Eye (tissue), 1 donor: ENCODE data around the gene TRIM46.
A peak's percentile ranks its signal among the peaks of the same experiment; 100 is the strongest.

Experiments
- DNase-seq: peaks from one replicate; pipeline ENCODE4 v3.0.0-alpha.2; 2015

The TRIM46 gene

DNA sequence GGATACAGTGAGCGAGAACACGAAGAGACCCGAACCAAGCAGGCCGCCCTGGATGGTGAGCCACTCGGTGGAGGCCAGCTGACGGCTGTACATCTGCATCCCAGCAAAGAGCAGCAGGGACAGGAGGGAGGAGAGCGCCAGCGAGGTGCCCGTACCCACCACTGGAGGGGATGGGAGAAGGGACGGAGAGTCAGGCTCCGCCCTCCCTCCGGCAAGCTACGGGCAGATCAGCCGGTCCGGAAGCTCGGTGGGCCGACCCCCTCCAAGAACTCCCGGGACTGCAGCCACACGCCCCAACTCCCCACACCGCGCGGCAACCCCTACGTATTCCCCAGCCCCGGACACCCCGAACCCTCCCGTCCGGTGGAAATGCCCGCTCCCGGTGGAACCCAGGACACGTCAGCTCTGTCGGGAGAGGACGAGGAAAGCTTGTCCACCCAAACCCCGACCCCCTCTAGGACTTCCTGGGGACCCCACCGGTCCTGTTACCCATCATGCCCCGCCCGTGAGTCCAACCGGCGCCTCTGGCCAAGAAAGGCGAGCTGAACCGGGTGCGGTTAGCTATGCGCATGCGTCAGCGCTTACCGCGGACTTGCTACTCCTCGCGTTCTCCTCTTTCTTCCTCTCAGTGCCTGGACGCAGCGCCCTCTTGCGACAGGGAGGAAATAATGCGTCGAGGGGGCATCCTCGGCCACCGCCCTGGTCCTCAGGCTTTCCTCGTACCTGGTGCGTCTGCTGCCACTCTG, 744 bp upstream of the TRIM46 start, which contains the start of gene KRTCAP2:
KRTCAP2 (minus strand) TSS at position 573 of the 746 bp plus-strand sequence; CDS start at position 493, 80 bp downstream.
- DNase-seq: peak; percentile 99

DNA sequence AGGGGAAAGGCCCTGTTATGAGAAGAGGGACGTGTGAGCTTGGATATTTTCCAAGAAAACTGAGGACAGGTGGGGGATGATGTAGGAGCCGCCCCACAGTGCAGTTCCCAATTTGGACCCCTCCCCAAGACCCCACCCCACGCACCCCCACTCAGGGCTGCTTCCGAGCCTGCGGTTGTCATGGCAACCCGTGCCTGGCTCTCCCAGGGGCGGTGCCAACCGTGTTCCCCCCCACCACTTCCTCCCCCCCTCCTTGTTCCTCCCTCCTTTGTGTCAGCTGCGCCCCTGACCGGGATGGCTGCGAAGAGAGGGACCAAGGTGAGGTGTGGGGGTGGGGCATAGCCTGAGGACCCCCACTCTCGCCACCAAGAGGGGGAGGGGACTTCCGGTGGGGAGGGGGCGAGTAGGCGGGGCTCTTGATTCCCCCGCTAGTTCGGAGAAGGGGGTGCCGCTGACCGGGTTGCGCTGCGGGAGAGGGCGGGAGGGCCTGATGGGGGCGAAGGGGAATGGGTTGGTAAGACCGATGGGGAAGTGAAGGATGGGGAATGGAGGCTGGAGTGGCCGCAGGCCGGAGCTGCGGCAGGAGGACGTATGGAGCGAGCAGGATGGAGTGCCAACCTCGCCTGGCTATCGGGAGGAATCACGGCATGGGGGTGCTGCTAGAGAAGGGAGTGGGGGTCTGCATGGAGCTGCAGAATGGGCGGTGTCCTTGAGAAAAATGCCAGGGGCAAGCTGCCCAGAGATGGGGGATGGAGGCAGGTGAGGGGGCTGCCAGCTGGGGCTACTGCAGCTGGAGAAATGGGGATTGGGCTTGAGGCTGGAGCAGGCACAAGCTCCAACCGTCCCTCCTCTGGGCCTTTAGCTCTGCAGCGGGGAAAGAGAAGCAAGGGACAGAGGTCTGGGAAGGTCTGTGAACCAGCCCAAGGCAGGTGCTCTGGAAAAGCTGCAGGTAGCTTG, 953 bp downstream of the TRIM46 start:
- DNase-seq: peak; percentile 83

DNA sequence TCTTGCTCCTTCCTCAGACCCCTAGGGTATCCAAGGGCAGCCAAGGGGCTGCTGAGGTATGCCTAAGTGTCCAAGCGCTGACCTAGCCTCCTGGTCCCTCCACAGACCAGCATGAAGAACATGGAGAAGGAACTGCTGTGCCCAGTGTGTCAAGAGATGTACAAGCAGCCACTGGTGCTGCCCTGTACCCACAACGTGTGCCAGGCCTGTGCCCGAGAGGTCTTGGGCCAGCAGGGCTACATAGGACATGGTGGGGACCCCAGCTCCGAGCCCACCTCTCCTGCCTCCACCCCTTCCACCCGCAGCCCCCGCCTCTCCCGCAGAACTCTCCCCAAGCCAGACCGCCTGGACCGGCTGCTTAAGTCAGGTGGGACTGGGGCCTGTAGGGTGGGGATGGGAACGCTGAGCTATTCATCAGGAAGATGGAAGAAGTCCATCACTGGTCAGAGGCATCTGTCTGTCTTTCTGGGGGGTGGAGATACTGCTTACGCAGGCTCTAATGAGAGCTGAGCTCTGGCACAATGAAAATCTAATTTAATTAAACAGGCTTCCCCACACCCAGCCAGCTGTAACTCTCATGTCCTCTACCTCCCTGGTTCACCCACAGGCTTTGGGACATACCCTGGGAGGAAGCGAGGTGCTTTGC, 1.8 kb downstream of the TRIM46 start:
- no peak for DNase-seq

DNA sequence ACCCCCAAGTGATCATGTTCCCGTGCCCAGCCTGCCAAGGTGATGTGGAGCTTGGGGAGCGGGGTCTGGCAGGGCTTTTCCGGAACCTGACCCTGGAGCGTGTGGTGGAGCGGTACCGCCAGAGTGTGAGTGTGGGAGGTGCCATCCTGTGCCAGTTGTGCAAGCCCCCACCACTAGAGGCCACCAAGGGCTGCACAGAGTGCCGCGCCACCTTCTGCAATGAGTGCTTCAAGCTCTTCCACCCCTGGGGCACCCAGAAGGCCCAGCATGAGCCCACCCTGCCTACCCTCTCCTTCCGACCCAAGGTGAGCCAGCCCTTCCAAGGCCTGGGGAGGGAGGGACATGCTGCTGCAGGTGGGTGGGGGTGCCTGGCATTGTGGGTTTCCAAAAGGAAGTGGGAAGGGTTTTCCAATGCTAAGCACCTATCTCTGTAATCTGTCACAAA, 2.3 kb downstream of the TRIM46 start:
- DNase-seq: no peak

DNA sequence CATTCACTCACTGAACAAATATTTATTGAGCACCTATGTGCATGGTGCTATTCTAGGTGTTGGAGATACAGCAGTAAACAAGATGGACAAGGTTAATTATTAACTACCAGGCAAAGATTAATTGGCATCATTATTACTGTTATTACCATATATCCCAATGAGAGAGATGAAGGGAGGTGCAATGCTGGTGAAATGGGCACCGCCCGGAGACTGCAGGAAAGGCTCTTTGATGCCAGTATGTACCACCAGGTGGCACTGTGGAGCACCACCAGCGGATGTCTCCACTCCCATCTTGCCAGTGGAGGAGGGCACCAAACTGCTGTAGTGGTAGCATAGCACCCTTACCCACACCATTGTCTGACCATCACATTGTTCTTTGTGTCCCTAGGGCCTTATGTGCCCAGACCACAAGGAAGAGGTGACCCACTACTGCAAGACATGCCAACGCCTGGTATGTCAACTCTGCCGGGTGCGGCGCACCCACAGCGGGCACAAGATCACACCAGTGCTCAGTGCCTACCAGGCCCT, 3.0 kb downstream of the TRIM46 start:
- peak; percentile 91 for DNase-seq

DNA sequence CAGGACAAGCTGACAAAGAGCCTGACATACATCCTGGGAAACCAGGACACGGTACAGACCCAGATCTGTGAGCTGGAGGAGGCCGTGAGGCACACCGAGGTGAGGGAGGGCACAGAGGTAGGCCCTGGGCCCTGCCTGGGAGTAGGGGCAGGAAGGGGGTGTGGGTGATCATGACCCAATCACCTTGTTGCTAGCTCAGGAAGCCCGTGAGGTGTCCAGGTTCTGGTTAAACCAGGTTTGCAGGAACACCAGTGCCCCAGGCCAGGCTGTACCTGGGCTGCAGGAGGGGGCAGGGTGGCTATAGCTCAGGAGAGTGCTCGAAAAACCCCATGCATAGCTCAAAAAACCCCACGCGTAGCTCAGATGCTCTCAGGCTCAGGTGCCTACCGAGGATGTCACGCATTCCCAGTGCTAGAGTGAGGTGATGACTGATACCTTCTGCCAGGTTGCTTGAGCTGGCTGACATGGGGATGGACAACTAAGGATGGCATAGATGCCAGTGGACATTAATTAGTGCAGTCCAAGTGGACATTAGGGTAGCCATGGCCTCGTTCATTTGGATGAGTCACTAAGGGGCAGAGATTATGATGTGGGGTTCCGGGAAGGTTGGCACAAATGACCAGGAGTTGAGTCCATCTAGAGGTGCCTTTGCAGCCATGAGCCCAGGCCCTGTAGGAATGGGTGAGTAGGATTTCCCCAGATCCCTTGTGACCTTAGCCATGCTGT, 3.7 kb downstream of the TRIM46 start:
- DNase-seq: no peak

DNA sequence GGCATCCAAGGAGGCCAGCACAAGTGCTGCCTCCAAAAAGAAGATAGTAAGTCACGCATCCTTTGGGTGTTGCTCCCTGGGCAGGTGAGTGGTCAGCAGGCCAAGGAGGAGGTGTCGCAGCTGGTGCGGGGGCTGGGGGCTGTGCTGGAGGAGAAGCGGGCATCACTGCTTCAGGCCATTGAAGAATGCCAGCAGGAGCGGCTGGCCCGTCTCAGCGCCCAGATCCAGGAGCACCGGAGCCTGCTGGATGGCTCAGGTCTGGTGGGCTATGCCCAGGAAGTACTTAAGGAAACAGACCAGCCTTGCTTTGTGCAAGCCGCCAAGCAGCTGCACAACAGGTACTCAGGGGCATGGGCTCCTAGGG, 4.3 kb downstream of the TRIM46 start:
- DNase-seq: no peak

DNA sequence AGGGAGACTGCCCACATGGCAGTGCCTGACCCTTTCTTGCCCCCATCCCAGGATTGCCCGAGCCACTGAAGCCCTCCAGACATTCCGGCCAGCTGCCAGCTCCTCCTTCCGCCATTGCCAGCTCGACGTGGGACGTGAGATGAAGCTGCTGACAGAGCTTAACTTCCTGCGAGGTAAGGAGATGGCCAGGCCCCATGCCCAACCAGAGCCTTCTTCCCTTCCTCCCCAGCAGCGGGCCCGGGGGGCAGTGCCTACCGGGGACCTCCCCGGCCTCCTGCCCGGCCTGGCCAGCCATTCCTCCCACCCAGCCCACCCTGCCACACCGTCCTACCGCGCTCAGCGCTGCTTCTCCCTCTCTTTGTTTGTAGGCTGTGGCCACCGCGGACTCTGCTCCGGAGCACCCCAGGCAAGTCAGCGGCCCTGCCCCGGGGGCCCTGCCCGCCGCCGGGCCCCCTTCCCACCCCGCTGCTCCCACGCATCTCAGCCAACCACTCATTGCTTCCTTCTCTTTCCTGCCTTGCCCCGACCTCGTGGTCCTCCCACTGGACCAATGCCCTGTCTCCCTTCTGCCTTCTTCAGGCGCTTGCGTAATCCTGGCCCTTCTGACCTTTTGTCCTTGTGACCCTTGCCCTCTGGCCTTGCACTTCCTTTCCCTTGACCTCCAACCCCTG, 4.9 kb downstream of the TRIM46 start:
- DNase-seq: no peak

DNA sequence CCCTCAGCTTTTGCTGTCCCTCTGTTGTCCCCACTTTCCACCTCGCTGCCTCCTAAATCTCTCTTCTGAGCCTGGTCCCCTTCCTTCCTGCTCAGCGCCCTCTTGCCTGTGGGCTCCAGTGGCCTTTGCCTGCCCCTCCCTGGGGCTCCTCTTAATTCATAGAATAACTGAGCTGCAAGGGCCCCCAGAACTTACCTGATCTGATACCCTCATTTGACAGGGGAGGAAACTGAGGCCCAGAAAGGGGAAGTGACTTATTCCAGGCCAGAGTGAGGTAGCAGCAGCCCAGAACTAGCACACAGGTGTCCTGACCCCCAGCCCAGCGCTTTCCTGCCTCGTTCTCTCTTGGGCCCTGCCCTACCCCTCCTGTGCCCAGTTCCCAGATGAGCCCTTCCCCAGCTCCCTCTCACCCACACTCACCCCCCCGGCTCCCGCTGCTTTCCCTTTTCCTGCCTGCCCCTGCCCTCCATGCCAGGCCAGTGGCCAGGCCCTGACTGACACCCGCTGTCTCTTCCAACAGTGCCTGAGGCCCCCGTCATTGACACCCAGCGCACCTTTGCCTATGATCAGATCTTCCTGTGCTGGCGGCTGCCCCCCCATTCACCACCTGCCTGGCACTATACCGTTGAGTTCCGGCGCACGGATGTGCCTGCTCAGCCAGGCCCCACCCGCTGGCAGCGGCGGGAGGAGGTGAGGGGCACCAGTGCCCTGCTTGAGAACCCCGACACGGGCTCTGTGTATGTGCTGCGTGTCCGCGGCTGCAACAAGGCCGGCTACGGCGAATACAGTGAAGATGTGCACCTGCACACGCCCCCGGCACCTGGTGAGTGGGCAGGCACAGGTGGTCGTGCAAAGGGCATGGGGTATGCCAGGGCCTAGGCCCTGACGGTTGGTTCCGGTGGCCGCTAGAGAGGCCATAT, 5.7 kb downstream of the TRIM46 start:
- DNase-seq: no peak

DNA sequence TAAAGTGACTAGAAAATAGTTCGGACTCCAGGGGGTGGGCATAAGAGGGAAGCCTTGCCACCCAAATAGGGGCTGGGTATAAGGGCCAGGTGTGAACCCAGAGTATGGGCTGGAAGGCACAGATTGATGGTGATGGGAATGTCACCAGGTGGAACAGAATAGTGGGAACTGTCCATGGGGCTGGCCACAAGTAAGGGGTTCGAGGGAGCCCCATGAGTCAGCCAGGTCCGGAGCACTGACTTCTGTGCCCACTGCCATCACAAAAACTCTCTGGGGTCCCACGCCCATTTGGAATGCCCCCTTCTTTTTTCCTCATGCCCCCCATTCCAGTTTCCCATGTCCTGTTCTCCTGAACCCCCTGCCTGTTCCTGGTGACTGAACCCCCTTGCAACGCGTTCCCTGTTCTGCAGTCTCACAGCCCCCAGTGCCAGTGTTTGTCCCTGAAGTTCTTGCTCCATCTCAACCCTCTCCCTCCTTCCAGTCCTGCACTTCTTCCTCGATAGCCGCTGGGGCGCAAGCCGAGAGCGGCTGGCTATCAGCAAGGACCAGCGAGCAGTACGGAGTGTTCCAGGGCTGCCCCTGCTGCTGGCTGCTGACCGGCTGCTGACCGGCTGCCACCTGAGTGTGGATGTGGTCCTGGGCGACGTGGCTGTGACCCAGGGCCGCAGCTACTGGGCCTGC, 7.9 kb downstream of the TRIM46 start:
- DNase-seq: no peak

GRCh38 chr1:155182052-155182550, 8.5 kb downstream of the TRIM46 start:
- no peak for DNase-seq

- DNase-seq: no peak
These were observed 10.1 kb downstream of the TRIM46 start for GRCh38 chr1:155183775-155184221.

DNA sequence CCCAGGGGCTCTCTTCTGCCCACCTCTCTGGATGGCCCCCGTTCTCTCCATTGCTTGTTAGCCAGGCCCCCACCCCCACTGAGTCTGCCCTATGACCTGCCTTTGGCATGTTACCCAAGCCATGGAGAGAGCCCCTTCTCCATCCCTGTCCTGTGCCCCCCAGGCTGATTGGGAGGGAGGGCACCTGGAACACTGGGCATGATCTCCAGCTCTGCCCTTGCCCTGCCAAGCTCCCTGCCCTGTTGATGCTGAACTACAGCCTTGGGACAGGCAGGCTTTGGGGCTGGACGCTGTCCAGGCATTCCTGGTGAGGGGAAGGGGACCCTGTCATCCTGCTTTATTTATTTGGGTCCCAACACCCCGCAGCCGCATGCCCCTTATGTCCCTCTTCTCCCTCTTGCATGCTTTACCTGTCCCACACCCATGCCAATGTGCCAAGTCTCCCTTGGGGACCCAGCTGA, 10.7 kb downstream of the TRIM46 start:
- DNase-seq: no peak

DNA sequence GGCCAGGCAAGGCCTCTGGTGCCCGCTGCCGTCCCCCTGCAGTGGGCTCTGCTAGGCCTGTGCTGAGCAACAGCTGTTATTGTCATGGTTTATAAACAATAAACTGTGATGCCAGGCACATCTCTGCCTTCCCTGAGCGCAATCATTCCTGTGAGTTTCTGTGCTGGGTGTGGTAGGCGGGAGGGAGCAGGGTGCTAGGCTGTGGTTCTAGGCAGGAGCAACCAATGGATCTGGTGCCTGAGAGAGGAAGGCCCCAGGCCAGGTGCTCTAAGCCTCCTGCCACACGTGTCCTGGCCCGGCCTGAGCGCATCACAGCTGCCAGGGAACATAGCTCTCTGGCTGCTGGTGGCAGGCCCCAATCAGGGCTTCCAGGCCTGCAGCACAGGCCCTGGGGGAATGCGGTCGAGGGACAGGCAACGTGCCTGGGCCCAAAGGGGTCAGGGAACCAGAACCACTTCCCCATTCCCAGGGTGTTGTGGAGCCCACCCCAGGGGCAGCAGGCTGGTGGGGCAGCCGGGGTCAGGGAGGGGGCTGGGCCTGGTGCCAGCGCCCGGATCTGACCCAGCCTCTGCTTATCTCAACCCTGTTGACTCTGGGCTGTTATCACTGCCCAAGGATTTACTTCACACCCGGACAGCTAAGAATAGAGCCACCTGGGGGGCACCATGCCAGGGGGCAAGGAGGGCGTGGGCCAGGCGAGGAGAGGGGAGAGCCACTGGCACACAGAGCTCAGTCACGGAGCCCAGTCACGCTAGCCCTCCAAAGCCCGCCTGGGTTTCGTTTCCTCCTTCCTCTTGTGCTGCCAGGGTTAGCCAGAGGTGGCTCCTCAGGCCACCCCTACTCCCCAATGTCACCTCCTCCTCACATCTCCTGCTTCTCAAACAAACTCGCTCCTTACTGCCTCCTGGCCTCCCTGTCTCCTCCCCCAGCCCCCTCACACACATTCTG, 11.5 kb downstream of the TRIM46 start:
- DNase-seq: no peak

- no peak for DNase-seq
These were observed 12.1 kb downstream of the TRIM46 start for GRCh38 chr1:155185783-155186066.

- no peak for DNase-seq
These were observed 12.6 kb downstream of the TRIM46 start for GRCh38 chr1:155186067-155186793.

GRCh38 chr1:155186794-155187455, 13.3 kb downstream of the TRIM46 start:
- no peak for DNase-seq
